GM19468 (cell line): Measurements from ENCODE around the gene PRKCB.

Source experiments
- ATAC-seq: cut with Tn5 transposase; IDR thresholded peaks from one replicate; pipeline ENCODE4 v1.9.1; 2021; ENCODE audit warnings: mild to moderate bottlenecking, moderate library complexity, moderate number of reproducible peaks; ENCODE audit not compliant: unreplicated experiment; ENCODE audit errors: extremely low read depth

PRKCB gene

DNA sequence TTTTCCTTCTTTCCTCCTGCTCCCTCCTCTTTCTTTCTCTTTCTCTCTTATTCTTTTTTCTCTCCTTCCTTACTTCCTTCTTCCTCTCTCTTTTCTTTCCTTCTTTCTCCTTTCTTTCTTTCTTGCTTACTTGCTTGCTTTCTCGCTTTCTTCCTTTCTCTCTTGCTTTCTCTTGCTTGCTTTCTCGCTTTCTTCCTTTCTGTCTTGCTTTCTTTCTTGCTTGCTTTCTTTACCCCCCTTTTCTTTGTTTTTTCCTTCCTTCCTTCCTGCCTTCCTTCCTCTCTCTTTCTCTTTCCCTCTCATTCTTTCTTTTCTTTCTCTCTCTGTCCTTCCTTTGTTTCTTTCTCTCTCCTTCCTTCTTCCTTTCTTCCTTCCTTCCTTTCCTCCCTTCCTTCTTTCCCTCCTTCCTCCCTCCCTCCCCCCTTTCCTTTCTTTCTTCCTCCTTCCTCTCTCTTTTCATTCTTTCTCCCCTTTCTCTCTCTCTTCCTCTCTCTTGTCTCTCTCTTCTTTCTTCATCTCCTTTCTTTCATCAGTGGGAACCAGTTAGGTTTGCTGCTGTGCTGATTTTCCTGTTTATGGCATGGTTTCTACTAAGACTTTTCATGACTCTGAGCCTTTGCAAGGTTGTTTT lies 277.4 kb downstream of the PRKCB start:
- no peak for ATAC-seq

DNA sequence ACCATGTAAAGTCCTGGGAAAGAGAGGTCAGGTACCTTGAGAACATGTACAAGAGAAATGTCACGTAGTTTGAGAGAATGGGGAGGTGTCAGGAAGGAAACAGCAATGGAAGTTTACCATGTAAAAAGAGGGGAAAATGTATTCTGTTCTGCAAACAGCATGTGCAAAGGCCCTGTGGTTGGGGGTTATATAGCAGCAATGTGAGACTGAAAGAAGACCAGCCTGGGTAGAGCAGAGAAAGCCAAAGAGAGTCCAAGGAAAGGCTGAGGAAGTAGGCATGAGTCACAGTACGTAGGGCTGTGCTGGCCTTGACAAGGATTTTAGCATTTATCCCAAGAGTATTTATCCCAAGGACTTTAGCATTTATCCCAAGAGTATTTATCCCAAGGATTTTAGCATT lies 279.1 kb downstream of the PRKCB start:
- ATAC-seq, result no peak

DNA sequence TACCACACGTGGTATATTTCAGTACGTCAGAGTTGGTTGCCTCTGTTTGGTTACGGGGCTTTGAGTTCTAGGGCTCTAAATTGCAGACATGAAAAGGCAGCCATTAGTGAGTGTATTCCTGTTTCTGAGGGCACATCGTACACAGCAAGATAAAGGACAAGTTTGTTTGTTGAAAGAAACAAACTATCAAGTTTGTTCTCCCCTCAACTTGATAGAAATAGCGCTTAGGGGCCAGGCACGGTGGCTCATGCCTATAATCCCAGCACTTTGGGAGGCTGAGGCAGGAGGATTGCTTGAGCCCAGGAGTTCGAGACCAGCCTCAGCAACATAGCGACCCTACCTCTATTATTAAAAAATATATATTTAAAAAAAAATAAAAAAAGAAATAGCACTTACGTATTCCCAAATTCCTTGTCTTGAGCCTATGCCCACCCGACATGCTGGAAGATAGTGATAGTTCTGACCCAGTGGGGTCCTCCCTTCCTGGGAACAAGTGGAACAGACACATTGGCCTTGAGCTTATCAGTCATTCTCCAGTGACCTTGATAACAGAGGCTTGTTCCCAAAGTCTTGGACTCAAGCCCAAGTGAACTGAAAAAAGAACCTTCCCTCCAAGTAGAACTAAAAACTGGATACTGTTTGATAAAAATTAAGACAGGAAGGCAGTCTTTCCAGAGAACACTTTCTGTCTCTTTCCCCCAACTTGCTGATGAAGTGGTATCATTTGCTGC lies 280.4 kb downstream of the PRKCB start:
- no peak for ATAC-seq

DNA sequence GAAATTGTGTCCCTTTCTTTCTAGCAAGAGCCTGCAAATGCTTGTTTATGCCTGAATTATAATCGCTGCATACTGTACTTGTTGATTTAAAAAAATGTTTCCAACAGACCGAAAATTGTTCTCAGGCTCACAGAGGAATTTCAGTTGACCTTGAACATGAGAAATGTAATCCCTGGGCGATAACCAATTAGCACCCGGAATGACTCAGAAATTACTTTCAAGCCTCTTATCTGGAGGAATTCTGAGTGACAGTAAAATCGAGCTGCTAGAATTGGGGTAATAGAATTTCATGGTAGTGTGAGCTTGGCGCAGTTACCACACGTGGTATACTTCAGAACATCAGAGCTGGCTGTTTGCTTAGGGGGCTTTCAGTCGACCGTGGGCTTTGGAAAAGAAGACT lies 281.2 kb downstream of the PRKCB start:
- ATAC-seq, result no peak

DNA sequence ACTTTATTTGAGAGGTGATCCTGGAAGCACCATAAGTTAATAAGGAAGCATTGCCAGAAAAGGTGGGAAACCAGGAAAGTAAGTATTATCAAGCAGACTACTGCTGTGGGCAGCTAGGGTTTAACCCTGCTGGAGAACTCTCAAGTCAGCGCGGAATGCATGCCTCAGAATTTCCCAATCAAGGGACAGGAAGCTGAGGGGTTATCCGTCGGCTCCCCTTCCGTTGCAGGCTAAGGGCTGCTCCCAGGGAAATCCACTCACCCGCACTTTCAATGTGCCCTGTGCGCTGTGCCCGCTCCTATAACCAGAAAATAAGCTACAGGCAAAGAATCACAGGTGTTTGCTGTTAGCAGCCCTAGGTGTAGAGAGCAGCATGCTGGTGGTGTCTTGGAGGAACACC lies 281.9 kb downstream of the PRKCB start:
- no peak for ATAC-seq

DNA sequence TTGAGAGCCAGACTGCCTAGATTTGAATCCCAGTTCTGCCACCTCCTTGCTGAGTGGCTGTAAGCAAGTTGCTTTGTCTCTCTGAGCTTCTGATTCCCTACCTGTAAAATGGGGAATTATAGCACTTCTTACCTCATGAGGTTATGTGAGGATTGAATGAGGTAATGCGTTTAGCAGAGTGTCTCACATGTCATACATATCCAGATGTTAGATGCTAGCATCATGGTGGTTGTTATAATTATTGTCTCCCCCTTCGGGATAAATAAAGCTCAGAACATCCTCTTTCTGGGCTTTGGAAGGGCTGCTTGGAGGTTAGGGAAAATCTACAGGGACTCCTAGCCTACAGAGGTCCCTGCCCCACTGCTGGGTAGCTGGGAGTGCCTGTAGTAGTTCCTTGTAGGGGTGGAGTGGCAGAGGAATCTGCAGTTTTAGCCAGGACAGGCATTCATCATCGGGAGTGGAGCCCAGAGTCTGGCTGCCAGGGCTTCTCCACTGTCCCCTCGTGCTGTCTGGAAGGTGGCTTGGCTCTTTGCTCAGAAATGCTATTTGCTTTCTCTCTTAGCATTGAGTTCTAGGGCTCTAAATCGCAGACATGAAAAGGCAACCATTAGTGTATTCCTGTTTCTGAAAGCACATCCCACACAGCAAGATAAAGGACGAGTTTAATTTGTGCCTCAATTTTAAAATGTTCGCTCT lies 282.5 kb downstream of the PRKCB start:
- no peak for ATAC-seq

DNA sequence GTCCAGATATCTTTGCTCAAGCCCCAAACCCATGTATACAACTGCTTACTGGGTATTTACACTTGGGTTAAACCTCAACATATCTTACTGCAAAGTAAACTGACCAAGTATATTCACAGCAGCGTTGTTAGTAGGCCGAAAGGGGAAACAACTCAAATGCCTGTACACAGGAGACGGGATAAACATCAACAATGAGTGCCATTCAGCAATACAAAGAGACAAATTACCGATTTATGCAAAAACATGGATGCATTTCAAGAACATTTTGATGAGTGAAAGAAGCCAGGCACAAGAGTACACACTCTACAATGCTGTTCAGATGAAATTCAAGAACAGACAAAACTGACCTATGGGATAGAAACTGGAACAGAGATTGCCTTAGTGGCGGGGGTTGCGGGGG lies 284.0 kb downstream of the PRKCB start:
- ATAC-seq, result no peak

DNA sequence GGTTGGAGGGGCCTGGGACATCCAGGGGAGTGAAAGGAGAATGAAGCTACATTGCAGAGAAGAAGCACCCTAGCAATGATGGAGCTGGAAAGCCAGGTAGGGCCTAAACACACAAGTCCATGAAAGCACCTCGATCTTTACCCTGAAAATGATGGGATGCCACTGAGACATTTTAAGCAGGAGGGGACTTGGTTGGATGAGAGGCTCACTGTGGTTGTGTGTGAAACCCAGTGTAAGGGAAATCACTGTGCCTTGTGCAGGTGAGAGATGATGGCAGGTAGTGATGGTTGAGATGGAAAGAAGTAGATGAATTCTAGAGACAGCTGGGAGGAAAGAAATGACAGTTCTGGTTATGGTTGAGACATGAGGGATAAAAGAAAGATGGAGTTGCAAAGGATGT lies 287.5 kb downstream of the PRKCB start:
- no peak for ATAC-seq

DNA sequence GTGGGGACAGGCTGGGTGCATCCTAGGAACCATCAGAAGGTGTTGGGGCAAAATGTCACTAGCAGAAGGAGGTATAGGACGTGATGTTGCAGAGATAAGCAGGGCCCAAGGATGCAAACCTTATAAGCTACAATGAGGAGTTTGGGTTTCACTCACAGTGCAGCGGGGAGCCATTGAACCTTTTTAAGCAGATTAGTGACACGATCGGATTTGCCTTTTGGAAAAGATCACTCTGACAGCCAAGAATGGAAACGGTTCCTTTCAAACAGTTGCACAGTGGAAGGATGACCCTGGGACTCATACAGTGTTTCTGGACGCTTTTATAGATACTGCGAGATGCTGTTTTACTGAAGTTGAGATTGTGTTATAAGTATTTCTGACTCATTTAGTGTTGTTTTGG lies 288.5 kb downstream of the PRKCB start:
- ATAC-seq, result no peak

DNA sequence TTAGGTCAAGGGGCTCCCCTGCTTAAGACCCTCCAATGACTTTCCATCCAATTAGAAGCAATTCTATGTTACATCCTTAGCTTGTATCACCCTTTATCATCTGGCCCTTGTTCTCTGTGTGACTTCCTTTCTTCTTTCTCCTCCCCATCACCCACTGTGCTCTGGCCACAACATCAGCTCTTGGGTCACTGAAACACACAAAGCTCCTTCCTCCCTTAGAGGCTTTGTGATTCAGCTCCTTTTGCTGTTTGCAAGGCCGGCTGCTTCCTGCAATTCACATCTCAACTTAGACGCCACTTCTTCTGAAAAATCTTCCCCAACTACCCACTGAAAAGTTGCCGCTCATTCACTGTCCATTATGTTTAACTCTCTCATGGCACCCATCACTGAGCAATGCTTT lies 289.4 kb downstream of the PRKCB start:
- no peak for ATAC-seq

DNA sequence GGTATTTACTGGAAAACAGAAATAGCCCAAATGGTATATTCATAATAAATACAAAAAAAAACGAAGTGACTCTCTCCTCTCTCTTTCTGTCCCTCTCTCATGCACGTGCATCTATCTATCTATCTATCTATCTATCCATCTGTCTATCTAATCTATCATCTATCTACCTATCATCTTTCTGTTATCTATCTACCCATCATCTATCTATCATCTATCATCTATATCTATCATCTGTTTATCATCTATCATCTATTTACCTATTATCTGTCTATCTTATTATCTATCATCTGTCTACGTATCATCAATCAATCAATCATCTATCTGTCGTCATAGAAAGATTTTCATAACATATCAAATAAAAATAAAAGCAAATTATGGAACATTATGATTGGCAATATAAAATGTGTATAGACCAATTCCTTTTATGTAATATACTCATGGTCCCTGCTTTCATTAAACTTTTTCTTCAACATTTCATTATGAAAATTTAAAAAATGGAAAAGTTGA lies 293.7 kb downstream of the PRKCB start:
- ATAC-seq, result no peak

DNA sequence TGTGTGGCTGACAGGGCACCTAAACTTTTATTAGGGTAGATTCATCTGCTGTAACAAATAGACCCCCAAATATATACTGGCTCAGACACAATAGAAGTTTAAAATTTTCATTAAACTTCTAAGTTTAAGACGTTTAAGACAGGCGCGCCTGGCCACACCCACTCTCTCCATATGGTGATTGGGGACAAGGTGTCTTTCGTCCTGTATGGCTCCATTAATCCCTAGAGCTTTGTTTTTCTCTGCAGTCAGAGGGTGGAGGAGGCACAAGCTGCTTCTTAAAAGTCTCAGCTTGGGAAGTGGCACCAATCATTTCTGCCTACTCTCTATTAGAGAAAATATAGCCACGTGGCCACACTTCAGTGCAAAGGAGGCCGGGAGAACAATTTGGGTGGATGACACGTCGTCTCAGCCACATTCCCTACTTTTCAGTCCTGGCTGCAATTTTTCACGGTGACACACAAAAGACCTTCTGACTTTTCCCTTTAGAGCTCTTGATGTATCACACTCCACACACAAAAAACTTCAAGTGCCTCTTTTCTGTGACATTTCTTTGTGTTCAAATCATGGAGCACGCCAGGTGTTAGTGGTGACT lies 294.8 kb downstream of the PRKCB start:
- ATAC-seq, result no peak

DNA sequence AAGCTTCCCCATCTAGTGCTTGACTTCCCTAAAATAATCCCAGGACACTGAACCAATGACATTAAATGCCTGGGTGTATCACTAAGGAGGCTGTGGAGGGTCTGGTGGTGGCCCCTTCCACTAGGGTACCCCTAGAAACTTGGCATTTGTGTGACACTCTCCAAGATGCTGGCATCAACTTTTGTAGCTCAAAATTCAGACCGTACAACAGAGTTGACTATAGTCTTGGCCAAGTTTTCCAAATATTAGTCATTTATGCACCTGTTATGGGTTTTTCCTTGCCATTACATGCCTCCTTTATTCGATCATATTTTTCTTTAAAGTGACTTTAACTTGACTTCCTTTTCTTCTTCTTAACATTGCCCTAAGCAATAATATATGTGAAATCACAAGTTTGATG lies 295.5 kb downstream of the PRKCB start:
- no peak for ATAC-seq

DNA sequence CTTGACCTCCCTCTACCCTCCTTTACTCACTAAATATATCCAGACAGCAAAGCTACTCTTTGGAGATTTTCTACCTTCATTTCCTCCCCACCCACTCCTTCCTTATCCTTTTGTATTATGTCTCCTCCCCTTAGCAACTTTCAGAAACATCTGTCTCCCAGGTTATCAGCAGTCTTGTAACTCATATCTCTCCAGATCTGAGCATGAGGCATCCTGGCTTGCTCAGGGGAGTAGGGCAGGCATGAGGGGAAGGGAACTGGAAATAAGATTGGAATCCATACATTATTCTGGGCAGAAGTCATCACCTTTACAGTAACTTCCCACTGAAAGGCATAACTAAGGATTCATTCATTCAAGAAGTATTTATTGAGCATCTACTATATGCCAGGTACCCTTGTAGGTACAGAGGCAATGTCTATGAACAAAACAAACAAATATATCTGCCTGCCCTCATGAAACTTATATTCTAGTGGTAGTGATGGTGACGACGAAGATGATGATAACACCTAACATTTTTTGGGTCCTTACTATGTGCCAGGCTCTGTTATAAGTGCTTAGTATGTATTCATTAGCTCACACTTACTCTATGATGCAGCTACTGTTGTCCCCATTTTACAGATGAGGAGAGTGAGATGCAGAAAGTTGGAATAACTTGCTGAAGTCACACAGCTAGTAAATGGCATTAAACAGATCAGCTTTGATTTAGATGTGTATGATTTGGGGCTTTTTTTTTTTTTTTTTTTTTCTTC lies 296.4 kb downstream of the PRKCB start:
- ATAC-seq, result no peak

DNA sequence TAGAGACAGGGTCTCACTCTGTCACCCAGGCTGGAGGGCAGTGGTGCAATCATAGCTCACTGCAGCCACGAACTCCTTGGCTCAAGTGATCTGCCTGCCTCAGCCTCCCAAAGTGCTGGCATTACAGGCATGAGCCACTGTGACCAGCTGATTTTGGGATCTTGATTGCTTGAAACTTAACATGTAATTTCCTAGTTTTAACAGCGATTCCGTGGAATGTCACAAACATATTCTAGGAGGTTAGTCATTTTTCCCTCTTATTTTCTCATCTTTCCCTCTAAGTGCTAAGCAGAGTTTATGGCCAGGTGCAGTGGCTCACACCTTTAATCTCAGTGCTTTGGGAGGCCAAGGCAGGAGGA lies 297.0 kb downstream of the PRKCB start:
- no peak for ATAC-seq

DNA sequence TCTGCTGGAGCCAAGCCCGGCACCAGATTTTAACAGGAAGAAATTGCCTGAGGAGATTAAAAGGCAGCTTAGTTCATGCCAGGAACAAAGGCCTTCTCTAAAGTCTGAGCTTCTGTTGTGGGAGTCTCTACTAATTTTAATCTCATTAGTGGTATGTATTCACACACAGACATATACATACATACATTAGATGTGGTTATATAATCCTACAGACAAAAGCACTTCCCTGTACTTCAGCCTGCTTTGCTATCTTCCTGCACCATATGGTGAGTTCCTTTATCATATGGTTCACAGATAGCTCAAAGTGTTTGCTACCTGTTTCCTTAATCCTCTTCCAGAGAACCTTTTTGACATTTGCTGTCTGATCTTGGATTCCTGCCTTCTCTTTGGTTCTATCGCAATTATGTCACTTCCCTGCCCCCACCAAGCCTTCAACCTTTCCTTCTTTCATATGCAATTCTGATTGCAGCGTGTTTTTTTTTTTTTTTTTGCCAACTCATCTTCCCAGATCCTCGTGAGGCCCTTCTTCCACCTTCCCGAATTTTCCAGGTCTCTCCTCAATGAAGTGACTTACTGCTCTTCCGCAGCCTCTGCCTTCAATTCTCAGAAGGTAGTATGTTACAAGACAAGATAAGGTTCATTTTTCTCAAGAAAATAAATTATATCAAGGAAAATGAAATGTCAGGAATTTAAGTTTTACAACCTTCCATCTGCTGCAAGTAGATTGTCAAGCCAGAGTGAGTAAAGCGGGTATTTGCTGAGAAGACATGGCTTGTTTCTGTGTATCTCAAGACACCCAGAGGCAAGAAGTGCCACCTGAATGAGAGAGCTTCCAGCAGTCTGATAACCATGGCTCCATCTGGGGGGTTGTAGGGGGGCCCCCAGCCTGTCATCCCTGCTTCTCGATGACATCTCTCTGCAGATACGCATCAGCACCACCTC lies 300.1 kb downstream of the PRKCB start:
- no peak for ATAC-seq

DNA sequence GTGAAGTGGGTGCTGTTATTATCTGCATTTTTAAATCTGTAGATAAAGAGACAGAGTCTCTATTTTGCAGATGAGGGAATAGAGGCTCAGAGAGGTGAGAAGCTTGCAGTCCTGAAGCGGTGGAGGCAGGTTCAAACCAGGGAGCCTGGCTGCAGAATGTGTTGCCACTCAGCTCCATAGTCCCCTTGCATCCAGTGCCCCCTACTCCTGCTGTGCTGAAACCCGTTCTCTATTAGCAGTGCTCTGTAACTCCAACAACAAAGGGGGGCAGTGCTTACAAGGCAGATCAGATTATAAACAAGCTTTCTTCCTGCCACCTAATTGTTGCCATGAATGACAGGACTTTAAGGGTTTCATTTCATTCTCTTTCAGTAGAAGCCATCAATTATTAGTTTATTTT lies 302.2 kb downstream of the PRKCB start:
- no peak for ATAC-seq

DNA sequence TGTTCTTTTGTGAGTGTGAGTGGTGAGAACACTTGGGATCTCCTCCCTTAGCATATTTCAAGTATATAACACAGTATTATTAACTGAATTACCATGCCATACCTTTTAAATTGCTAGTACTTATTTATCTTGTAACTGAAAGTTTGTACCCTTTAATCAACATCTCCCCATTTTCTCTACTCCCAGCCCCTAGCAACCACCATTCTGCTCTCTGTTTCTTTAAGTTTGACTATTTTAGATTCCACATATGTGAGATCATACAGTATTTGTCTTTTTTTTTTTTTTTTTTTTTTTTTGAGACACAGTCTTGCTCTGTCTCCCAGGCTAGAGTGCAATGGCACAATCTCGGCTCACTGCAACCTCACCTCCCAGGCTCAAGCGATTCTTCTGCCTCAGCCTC lies 302.8 kb downstream of the PRKCB start:
- ATAC-seq, result no peak

DNA sequence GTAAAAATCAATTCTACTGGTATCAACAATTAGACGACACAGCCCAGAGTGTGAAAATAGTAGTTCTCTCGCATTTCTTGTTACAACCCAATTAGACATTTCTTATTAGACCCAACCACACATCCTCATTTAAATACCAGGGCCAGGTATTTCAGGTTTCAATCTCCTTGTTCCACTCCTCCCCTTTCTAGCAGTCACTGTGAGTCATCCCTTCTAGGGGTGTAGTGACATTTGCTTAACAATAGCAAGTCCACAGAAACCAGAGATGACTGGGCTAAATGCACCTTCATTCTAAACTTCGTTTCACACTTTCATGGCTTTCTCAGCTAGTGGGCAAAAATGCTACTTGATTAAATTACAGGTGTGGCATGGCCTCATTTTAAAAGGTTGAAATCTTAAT lies 303.5 kb downstream of the PRKCB start:
- no peak for ATAC-seq
